HUES48 (cell line): ENCODE measurements around the gene ESPN.
A peak's percentile ranks its signal among the peaks of the same experiment; 100 is the strongest.
"Not testable (repeated sequence)": the region's sequence is repeated elsewhere in the genome, so short reads cannot be mapped to it uniquely, and the experiment has no call there.

Experiments
- H3K27ac ChIP-seq: one replicate; pipeline ENCODE4 v1.7.0; 2013; ENCODE audit warnings: low read depth, low read length, inconsistent platforms
- H3K27me3 ChIP-seq: 2 replicates; pipeline ENCODE4 v1.6.1; 2013; ENCODE audit warnings: mild to moderate bottlenecking, low read length; ENCODE audit not compliant: control insufficient read depth, insufficient read depth
- H3K36me3 ChIP-seq: 2 replicates; pipeline ENCODE4 v1.6.1; 2013; ENCODE audit warnings: low read length; ENCODE audit not compliant: control insufficient read depth, insufficient read depth
- H3K4me1 ChIP-seq: 2 replicates; pipeline ENCODE4 v1.6.1; 2013; ENCODE audit warnings: mild to moderate bottlenecking, low read length; ENCODE audit not compliant: control insufficient read depth, insufficient read depth
- H3K4me3 ChIP-seq: 2 replicates; pipeline ENCODE4 v1.5.1; 2013; ENCODE audit warnings: mild to moderate bottlenecking, low read depth, low read length
- H3K9ac ChIP-seq: 2 replicates; pipeline ENCODE4 v1.6.1; 2013; ENCODE audit warnings: mild to moderate bottlenecking, low read depth, low read length, moderate library complexity
- H3K9me3 ChIP-seq: 2 replicates; pipeline ENCODE4 v1.6.1; 2013; ENCODE audit warnings: low read length; ENCODE audit not compliant: control insufficient read depth, insufficient read depth

The ESPN gene

GRCh38 chr1:6489383-6489765 lies 64.8 kb downstream of the ESPN start:
- peaks cover 7% of the 10 kb centered on the region; the same call in 1 of the 2 replicates for H3K27me3 ChIP-seq
- no peak overlapping the region for H3K9ac ChIP-seq
- no peak overlapping the region for H3K27ac ChIP-seq
- H3K9me3 ChIP-seq, result no peaks in the 10 kb centered on the region
- peaks cover 19% of the 10 kb centered on the region for H3K4me1 ChIP-seq
- H3K36me3 ChIP-seq, result no peaks in the 10 kb centered on the region
- H3K4me3 ChIP-seq, result peak overlapping the region; percentile 87; the same call in 1 of the 2 replicates

- H3K36me3 ChIP-seq, result no peaks in the 10 kb centered on the region
- H3K27ac ChIP-seq, result no peak overlapping the region
- peak overlapping the region; percentile 87 for H3K4me3 ChIP-seq
- no peaks in the 10 kb centered on the region for H3K9me3 ChIP-seq
- no peak overlapping the region for H3K9ac ChIP-seq
- peaks cover 3% of the 10 kb centered on the region; the same call in 1 of the 2 replicates for H3K27me3 ChIP-seq
- peaks cover 17% of the 10 kb centered on the region for H3K4me1 ChIP-seq
These were observed 65.2 kb downstream of the ESPN start for GRCh38 chr1:6489799-6490180.

GRCh38 chr1:6490181-6491080 lies 65.9 kb downstream of the ESPN start:
- no peaks in the 10 kb centered on the region for H3K9me3 ChIP-seq
- peak overlapping the region; percentile 85 for H3K27ac ChIP-seq
- H3K4me1 ChIP-seq, result peaks cover 16% of the 10 kb centered on the region
- no peaks in the 10 kb centered on the region for H3K36me3 ChIP-seq
- no peaks in the 10 kb centered on the region for H3K27me3 ChIP-seq
- H3K4me3 ChIP-seq, result peak overlapping the region; percentile 87
- H3K9ac ChIP-seq, result peak overlapping the region; percentile 41

GRCh38 chr1:6491081-6491449 lies 66.5 kb downstream of the ESPN start:
- Histone ChIP-seq H3K9ac (peak overlapping the region; percentile 41), H3K4me3 (peak overlapping the region; percentile 87)

GRCh38 chr1:6491480-6491962 lies 66.9 kb downstream of the ESPN start, which contains the start of gene PLEKHG5:
TSS of gene PLEKHG5 (minus strand) at chr1:6491667. CDS start at chr1:6477571, 14,096 bp downstream.
- H3K9ac ChIP-seq, result peak within 1 kb of the TSS; percentile 41
- peak within 1 kb of the TSS; percentile 85 for H3K27ac ChIP-seq
- no peaks in the 10 kb centered on the region for H3K36me3 ChIP-seq
- H3K4me1 ChIP-seq, result peaks cover 22% of the 10 kb centered on the region
- peak within 1 kb of the TSS; percentile 87 for H3K4me3 ChIP-seq
- H3K27me3 ChIP-seq, result peaks cover 10% of the 10 kb centered on the region
- H3K9me3 ChIP-seq, result no peaks in the 10 kb centered on the region

More at GRCh38 chr1:6491081-6491449, 66.5 kb downstream of the ESPN start:
- no peaks in the 10 kb centered on the region for H3K9me3 ChIP-seq
- peaks cover 5% of the 10 kb centered on the region for H3K27me3 ChIP-seq
- no peaks in the 10 kb centered on the region for H3K36me3 ChIP-seq
- peak overlapping the region; percentile 85 for H3K27ac ChIP-seq
- peaks cover 21% of the 10 kb centered on the region for H3K4me1 ChIP-seq

DNA sequence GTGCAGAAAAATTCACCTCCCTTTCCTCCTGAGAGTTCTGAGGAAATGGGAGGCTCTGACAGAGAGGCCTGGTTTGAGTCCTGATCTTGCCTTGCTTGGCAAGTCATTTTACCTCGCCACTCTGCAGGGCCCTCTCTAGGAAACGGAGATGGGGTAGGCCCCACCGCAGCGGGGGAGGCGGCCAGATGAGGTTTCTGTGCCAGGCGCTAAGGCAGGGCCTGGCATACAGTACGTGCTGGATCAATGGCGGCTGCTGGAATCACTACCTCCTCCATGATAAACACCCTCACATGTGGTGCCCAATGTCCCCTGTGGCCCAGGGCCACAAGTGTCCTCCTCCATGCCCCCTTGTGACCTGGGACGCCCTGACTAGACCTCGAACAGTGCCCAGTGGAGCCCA lies 67.4 kb downstream of the ESPN start:
- no peaks in the 10 kb centered on the region for H3K36me3 ChIP-seq
- H3K27ac ChIP-seq, result peak overlapping the region; percentile 45
- H3K27me3 ChIP-seq, result peaks cover 14% of the 10 kb centered on the region
- H3K4me1 ChIP-seq, result peaks cover 20% of the 10 kb centered on the region
- H3K9me3 ChIP-seq, result no peaks in the 10 kb centered on the region
- no peak overlapping the region for H3K9ac ChIP-seq
- H3K4me3 ChIP-seq, result no peak overlapping the region; the same call in 1 of the 2 replicates

DNA sequence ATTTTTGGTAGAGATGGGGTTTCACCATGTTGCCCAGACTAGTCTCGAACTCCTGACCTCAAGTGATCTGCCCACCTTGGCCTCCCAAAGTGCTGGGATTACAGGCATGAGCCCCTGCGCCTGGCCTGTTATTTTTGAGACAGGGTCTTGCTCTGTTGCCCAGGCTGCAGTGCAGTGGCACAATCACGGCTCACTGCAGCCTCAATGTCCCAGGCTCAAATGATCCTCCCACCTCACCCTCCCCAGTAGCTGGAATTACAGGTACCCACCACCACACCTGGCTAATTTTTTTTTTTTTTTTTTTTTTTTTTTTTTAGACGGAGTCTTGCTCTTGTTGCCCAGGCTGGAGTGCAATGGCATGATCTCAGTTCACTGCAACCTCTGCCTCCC lies 69.3 kb downstream of the ESPN start:
- H3K9me3 ChIP-seq, H3K36me3 ChIP-seq, H3K27ac ChIP-seq, H3K9ac ChIP-seq, H3K4me3 ChIP-seq: not testable (repeated sequence)
- peaks cover 20% of the 10 kb centered on the region for H3K4me1 ChIP-seq
- peaks cover 28% of the 10 kb centered on the region for H3K27me3 ChIP-seq

- Histone ChIP-seq H3K9ac (no peak overlapping the region), H3K36me3 (no peaks in the 10 kb centered on the region), H3K4me1 (peaks cover 20% of the 10 kb centered on the region), H3K27me3 (peaks cover 29% of the 10 kb centered on the region), H3K4me3 (no peak overlapping the region), H3K9me3 (no peaks in the 10 kb centered on the region), H3K27ac (no peak overlapping the region)
These were observed 70.1 kb downstream of the ESPN start for GRCh38 chr1:6494627-6495026.

DNA sequence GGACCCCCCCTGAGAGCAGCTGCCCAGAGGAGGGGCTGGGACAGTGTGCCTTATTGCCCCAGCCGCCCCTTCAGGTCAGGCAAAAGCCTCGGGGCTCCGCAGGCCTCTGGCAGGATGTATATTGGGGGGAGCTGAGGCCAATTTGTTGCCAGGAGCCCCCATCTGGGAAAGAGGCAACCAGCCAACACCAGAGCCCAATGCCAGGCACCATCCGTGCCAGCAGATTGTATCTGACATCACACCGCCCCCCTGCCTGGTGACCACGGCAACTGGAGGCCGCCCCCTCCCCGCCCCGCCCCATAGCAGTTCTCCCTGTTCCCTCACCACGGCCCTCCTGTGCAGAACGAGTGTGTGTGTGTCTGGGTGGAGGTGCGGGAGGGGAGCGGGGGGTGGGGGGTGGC lies 70.5 kb downstream of the ESPN start:
- Histone ChIP-seq H3K4me1 (peaks cover 20% of the 10 kb centered on the region), H3K36me3 (no peaks in the 10 kb centered on the region), H3K27me3 (peaks cover 29% of the 10 kb centered on the region), H3K27ac (no peak overlapping the region), H3K4me3 (no peak overlapping the region), H3K9me3 (no peaks in the 10 kb centered on the region), H3K9ac (no peak overlapping the region)

- H3K36me3 ChIP-seq, result no peaks in the 10 kb centered on the region
- peaks cover 20% of the 10 kb centered on the region for H3K4me1 ChIP-seq
- H3K4me3 ChIP-seq, result peak overlapping the region; percentile 63
- no peak overlapping the region for H3K9ac ChIP-seq
- no peaks in the 10 kb centered on the region for H3K9me3 ChIP-seq
- H3K27me3 ChIP-seq, result peaks cover 29% of the 10 kb centered on the region
- no peak overlapping the region for H3K27ac ChIP-seq
These were observed 71.2 kb downstream of the ESPN start for GRCh38 chr1:6495540-6496364.

DNA sequence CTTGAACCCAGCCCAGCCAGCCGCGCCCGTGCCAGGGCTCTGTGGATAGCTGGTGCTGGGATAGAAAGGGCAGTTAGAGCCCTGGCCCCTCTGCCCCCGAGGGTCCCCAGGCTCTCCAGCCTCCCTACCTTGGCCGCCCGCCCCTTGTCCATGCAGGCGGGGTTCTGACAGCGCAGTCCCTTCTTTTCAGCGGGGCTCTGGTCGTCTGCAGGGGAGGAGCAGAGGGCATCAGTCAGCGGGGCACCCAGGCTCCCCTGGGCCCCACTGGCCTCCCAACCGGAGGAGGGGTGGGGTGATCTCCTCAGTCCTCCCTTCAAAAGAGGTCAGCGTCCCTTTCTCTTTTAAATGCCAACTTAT lies 71.8 kb downstream of the ESPN start:
- Histone ChIP-seq H3K4me1 (peaks cover 16% of the 10 kb centered on the region), H3K27ac (no peak overlapping the region), H3K9me3 (no peaks in the 10 kb centered on the region), H3K4me3 (peak overlapping the region; percentile 63), H3K27me3 (peaks cover 29% of the 10 kb centered on the region), H3K36me3 (no peaks in the 10 kb centered on the region), H3K9ac (no peak overlapping the region)
